Liver (tissue), 9 donors: Measurements from ENCODE around the gene LSG1. TPM values are rescaled to one million over a fixed set of nuclear protein-coding genes. Genes with fewer than 3 reads are reported as not detected.

ENCODE experiments used
- DNase-seq: peaks from one replicate; pipeline ENCODE4 v3.0.0-alpha.2; 2017; ENCODE audit warnings: low spot score
- H3K27ac ChIP-seq, 2 donors: one replicate each; pipeline ENCODE4 v1.7.0; 2013; ENCODE audit warnings: inconsistent platforms in 2 of 2, low read length in 2 of 2, control low read depth in 1 of 2, low read depth in 1 of 2, mild to moderate bottlenecking in 1 of 2
- H3K27me3 ChIP-seq, 4 donors: one replicate each; pipeline versions ENCODE4 v1.6.1 to v1.7.0; 2013; ENCODE audit warnings: low read length in 3 of 4, inconsistent platforms in 1 of 4, mild to moderate bottlenecking in 1 of 4, moderate library complexity in 1 of 4; ENCODE audit not compliant: control insufficient read depth in 4 of 4, insufficient read depth in 4 of 4
- H3K36me3 ChIP-seq, 4 donors: one replicate each; pipeline versions ENCODE4 v1.6.1 to v1.7.0; 2013; ENCODE audit warnings: low read length in 3 of 4, mild to moderate bottlenecking in 3 of 4, low read depth in 1 of 4, moderate library complexity in 1 of 4; ENCODE audit not compliant: control insufficient read depth in 4 of 4, insufficient read depth in 3 of 4
- H3K4me1 ChIP-seq, 4 donors: one replicate each; pipeline versions ENCODE4 v1.6.1 to v1.7.0; 2013; ENCODE audit warnings: low read length in 3 of 4, mild to moderate bottlenecking in 3 of 4, moderate library complexity in 1 of 4; ENCODE audit not compliant: control insufficient read depth in 4 of 4, insufficient read depth in 4 of 4
- H3K4me3 ChIP-seq, 3 donors: one replicate each; pipeline versions ENCODE4 v1.6.1 to v1.7.0; 2013; ENCODE audit warnings: low read length in 3 of 3, control low read depth in 1 of 3, low read depth in 1 of 3, mild to moderate bottlenecking in 1 of 3
- H3K9ac ChIP-seq, 2 donors: one replicate each; pipeline ENCODE4 v1.7.0; 2013; ENCODE audit warnings: low read length in 2 of 2, mild to moderate bottlenecking in 2 of 2, moderate library complexity in 2 of 2, control low read depth in 1 of 2, low read depth in 1 of 2
- H3K9me3 ChIP-seq, 4 donors: one replicate each; pipeline versions ENCODE4 v1.6.1 to v1.7.0; 2013; ENCODE audit warnings: low read length in 3 of 4; ENCODE audit not compliant: control insufficient read depth in 4 of 4
- EGR1 ChIP-seq, 2 donors: IDR thresholded peaks; 2 replicates each; pipeline ENCODE4 v1.6.1; 2016 to 2018; ENCODE audit warnings: antibody characterized with exemption in 2 of 2, low read depth in 2 of 2
- FOXA1 ChIP-seq: IDR thresholded peaks from 2 replicates; pipeline ENCODE4 v1.6.1; 2016; ENCODE audit warnings: antibody characterized with exemption
- FOXA2 ChIP-seq: IDR thresholded peaks from 2 replicates; pipeline ENCODE4 v1.6.1; 2016; ENCODE audit warnings: antibody characterized with exemption
- GABPA ChIP-seq, 2 donors: IDR thresholded peaks in 1 of 2; conservative IDR thresholded peaks in 1 of 2; 2 replicates each; pipeline ENCODE4 v1.6.1; 2016; ENCODE audit warnings: antibody characterized with exemption in 2 of 2, mild to moderate bottlenecking in 1 of 2, moderate library complexity in 1 of 2
- HNF4A ChIP-seq, 2 donors: conservative IDR thresholded peaks; 2 replicates each; pipeline ENCODE4 v1.6.1; 2016; ENCODE audit warnings: antibody characterized with exemption in 2 of 2, mild to moderate bottlenecking in 2 of 2
- JUND ChIP-seq, 2 donors: IDR thresholded peaks; 2 replicates each; pipeline ENCODE4 v1.6.1; 2016; ENCODE audit warnings: antibody characterized with exemption in 2 of 2
- NR2F2 ChIP-seq: IDR thresholded peaks from 2 replicates; pipeline ENCODE4 v1.6.1; 2016; ENCODE audit warnings: antibody characterized with exemption
- RAD21 ChIP-seq, 2 donors: IDR thresholded peaks; 2 replicates each; pipeline ENCODE4 v1.6.1; 2016; ENCODE audit warnings: antibody characterized with exemption in 2 of 2, mild to moderate bottlenecking in 2 of 2
- RXRA ChIP-seq, 2 donors: IDR thresholded peaks; 2 replicates each; pipeline ENCODE4 v1.6.1; 2017 to 2018; ENCODE audit warnings: antibody characterized with exemption in 2 of 2, mild to moderate bottlenecking in 1 of 2
- TAF1 ChIP-seq: conservative IDR thresholded peaks from 2 replicates; pipeline ENCODE4 v1.6.1; 2016; ENCODE audit warnings: antibody characterized with exemption, mild to moderate bottlenecking
- YY1 ChIP-seq: IDR thresholded peaks from 2 replicates; pipeline ENCODE4 v1.6.1; 2016; ENCODE audit warnings: antibody characterized with exemption, mild to moderate bottlenecking
- WGBS: extraction: QIAGEN DNeasy Blood & Tissue Kit; methylation state at CpG from one replicate; pipeline ENCODE4 v1.1.7; 2013; 5-methylcytosine and 5-hydroxymethylcytosine counted together
- polyA plus RNA-seq, 2 donors: library from polyadenylated mRNA; stranded (reverse) in 1 of 2; unstranded in 1 of 2; fragments of 200-250 nt in 1 of 2; fragments of >200 nt in 1 of 2; fragmentation: Nextera tagmentation in 1 of 2; extraction: Ambion mirVana in 1 of 2; gene quantifications; one replicate each; pipeline versions ENCODE4 v1.2.1 to v1.2.3, GENCODE V29; 2013 to 2015
- total RNA-seq, 2 donors: library from RNA; depleted of rRNA; stranded (reverse); fragments of >200 nt; gene quantifications; one replicate each; pipeline ENCODE4 v1.2.3, GENCODE V29; 2014
- TF ChIP-seq, protein P1 (sequence below): IDR thresholded peaks from 2 replicates; pipeline ENCODE4 v1.6.1; 2016; ENCODE audit warnings: antibody characterized with exemption
- TF ChIP-seq, protein P2 (sequence below): fragments of 150-350 bp; IDR thresholded peaks from 2 replicates; pipeline ENCODE4 v1.5.1; 2017; ENCODE audit warnings: improper control_type of control experiment, low read depth, low read length; ENCODE audit not compliant: missing input control
- TF ChIP-seq, protein P3 (sequence below): IDR thresholded peaks from 2 replicates; pipeline ENCODE4 v1.6.1; 2016; ENCODE audit warnings: antibody characterized with exemption, mild to moderate bottlenecking
- TF ChIP-seq, protein P4 (sequence below): IDR thresholded peaks from 2 replicates; pipeline ENCODE4 v1.6.1; 2016; ENCODE audit warnings: antibody characterized with exemption
- TF ChIP-seq, protein P5 (sequence below): IDR thresholded peaks from 2 replicates; pipeline ENCODE4 v1.6.1; 2016; ENCODE audit warnings: antibody characterized with exemption
- donor health status: healthy.
- donor health status: healthy.
- donor health status: healthy.
- donor health status: healthy.
- donor health status: healthy.

LSG1 gene
- total and polyA plus RNA-seq, 4 donors, result 13.6 to 38.5 (median 22.1) TPM

DNA sequence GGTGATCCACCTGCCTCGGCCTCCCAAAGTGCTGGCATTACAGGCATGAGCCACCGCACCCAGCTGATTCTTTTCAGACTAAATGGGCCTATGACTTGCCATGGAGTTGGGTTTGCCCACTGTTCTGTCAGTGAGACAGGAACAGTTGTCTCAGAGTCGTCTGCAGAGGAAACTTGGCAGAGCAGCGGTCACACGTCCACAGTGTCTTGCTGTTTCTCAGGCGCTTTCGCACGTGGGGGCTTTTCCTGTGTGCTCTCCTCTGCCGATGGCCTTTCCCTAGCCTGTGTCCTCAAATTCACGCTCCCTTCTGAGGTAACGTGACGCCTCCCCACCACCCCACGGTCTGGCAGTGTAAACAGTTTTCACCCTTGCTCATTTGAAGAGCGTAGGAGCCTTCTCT, 50.0 kb downstream of the LSG1 start:
- 92% methylated on average over 14 of the region's 14 CpGs for WGBS

DNA sequence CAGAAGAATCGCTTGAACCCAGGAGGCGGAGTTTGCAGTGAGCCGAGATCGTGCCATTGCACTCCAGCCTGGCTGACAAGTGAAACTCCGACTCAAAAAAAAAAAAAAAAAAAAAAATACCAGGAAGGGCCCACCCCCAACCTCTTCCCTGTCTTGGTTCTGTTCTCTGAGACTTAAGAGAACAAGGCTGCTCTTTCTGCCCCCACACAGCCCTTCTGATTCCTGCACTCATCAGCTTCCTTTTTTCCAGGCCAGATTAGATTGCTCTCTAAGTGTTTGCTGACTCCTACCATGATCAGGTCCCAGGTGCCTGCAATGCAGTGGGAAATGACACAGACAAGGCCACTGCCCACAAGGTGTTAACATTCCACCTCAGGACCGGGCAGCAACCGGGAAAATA, 51.8 kb downstream of the LSG1 start:
- H3K27ac ChIP-seq, result no peak overlapping the region
- no peaks in the 10 kb centered on the region for H3K9me3 ChIP-seq
- 91% methylated on average over 7 of the region's 7 CpGs for WGBS
- H3K9ac ChIP-seq, result no peak overlapping the region
- no peak overlapping the region for H3K4me3 ChIP-seq
- peaks cover 0 to 8% (median 5%) of the 10 kb centered on the region in 4 donors for H3K4me1 ChIP-seq
- H3K36me3 ChIP-seq, result no peaks in the 10 kb centered on the region
- no peak for DNase-seq
- no peaks in the 10 kb centered on the region for H3K27me3 ChIP-seq
- TF ChIP-seq GABPA (IDR thresholded peaks at IDR 0.05 in 1 of 2, conservative IDR thresholded peaks at IDR 0.05 in 1 of 2) (no peak), HNF4A (conservative IDR thresholded peaks at IDR 0.05) (no peak), RAD21 (IDR thresholded peaks at IDR 0.05) (no peak), JUND (IDR thresholded peaks at IDR 0.05) (no peak), TAF1 (no peak), NR2F2 (no peak), RXRA (IDR thresholded peaks at IDR 0.05) (no peak)
- TF ChIP-seq, protein P1, sequence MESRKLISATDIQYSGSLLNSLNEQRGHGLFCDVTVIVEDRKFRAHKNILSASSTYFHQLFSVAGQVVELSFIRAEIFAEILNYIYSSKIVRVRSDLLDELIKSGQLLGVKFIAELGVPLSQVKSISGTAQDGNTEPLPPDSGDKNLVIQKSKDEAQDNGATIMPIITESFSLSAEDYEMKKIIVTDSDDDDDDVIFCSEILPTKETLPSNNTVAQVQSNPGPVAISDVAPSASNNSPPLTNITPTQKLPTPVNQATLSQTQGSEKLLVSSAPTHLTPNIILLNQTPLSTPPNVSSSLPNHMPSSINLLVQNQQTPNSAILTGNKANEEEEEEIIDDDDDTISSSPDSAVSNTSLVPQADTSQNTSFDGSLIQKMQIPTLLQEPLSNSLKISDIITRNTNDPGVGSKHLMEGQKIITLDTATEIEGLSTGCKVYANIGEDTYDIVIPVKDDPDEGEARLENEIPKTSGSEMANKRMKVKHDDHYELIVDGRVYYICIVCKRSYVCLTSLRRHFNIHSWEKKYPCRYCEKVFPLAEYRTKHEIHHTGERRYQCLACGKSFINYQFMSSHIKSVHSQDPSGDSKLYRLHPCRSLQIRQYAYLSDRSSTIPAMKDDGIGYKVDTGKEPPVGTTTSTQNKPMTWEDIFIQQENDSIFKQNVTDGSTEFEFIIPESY, result no peak
- TF ChIP-seq, protein P2, sequence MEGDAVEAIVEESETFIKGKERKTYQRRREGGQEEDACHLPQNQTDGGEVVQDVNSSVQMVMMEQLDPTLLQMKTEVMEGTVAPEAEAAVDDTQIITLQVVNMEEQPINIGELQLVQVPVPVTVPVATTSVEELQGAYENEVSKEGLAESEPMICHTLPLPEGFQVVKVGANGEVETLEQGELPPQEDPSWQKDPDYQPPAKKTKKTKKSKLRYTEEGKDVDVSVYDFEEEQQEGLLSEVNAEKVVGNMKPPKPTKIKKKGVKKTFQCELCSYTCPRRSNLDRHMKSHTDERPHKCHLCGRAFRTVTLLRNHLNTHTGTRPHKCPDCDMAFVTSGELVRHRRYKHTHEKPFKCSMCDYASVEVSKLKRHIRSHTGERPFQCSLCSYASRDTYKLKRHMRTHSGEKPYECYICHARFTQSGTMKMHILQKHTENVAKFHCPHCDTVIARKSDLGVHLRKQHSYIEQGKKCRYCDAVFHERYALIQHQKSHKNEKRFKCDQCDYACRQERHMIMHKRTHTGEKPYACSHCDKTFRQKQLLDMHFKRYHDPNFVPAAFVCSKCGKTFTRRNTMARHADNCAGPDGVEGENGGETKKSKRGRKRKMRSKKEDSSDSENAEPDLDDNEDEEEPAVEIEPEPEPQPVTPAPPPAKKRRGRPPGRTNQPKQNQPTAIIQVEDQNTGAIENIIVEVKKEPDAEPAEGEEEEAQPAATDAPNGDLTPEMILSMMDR, result no peak

More for the DNA sequence above, 50.0 kb downstream of the LSG1 start:
- Histone ChIP-seq H3K4me1 (peaks cover 0 to 8% (median 5%) of the 10 kb centered on the region in 4 donors), H3K9ac (no peak overlapping the region), H3K27me3 (no peaks in the 10 kb centered on the region), H3K9me3 (no peaks in the 10 kb centered on the region), H3K27ac (no peak overlapping the region), H3K4me3 (no peak overlapping the region), H3K36me3 (no peaks in the 10 kb centered on the region)
- TF ChIP-seq FOXA2 (no peak), YY1 (no peak), EGR1 (IDR thresholded peaks at IDR 0.05; ENCODE audit: low read depth in 2 of 2) (no peak), GABPA (IDR thresholded peaks at IDR 0.05 in 1 of 2, conservative IDR thresholded peaks at IDR 0.05 in 1 of 2) (no peak), FOXA1 (no peak)
- TF ChIP-seq, protein P3, sequence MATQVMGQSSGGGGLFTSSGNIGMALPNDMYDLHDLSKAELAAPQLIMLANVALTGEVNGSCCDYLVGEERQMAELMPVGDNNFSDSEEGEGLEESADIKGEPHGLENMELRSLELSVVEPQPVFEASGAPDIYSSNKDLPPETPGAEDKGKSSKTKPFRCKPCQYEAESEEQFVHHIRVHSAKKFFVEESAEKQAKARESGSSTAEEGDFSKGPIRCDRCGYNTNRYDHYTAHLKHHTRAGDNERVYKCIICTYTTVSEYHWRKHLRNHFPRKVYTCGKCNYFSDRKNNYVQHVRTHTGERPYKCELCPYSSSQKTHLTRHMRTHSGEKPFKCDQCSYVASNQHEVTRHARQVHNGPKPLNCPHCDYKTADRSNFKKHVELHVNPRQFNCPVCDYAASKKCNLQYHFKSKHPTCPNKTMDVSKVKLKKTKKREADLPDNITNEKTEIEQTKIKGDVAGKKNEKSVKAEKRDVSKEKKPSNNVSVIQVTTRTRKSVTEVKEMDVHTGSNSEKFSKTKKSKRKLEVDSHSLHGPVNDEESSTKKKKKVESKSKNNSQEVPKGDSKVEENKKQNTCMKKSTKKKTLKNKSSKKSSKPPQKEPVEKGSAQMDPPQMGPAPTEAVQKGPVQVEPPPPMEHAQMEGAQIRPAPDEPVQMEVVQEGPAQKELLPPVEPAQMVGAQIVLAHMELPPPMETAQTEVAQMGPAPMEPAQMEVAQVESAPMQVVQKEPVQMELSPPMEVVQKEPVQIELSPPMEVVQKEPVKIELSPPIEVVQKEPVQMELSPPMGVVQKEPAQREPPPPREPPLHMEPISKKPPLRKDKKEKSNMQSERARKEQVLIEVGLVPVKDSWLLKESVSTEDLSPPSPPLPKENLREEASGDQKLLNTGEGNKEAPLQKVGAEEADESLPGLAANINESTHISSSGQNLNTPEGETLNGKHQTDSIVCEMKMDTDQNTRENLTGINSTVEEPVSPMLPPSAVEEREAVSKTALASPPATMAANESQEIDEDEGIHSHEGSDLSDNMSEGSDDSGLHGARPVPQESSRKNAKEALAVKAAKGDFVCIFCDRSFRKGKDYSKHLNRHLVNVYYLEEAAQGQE, result no peak
- TF ChIP-seq, protein P1, result no peak
- TF ChIP-seq, protein P2, result no peak
- TF ChIP-seq, protein P4, sequence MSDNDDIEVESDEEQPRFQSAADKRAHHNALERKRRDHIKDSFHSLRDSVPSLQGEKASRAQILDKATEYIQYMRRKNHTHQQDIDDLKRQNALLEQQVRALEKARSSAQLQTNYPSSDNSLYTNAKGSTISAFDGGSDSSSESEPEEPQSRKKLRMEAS, result no peak
- TF ChIP-seq, protein P5, sequence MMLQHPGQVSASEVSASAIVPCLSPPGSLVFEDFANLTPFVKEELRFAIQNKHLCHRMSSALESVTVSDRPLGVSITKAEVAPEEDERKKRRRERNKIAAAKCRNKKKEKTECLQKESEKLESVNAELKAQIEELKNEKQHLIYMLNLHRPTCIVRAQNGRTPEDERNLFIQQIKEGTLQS, result no peak
- no peak for DNase-seq
